Activated T-cell treated with anti-CD3 and anti-CD28 coated beads for 48 hours (primary cell): Measurements from ENCODE around the gene LATS2.

Source experiments
- DNase-seq: peaks from one replicate; pipeline ENCODE4 v3.0.0-alpha.2; 2020; ENCODE audit warnings: low read depth

The LATS2 gene

DNA sequence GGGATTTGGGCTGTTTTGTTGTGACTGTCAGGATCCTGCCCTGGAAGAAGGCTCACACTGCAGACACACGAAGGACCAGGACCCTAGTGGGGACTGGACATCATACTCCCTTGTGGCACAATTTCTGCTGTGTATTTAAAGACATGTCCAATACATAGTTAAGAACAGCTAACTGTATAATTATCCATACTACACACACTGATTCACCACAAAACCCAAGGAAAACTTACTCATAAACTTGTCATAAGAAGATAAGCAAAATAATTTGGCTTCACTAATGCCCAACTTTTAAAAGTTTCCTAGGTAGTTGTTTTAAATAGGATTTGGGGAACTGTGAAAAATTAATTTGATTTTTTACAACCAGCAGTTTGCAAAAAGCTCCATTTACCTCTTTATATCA, 46.1 kb downstream of the LATS2 start:
- no peak for DNase-seq

DNA sequence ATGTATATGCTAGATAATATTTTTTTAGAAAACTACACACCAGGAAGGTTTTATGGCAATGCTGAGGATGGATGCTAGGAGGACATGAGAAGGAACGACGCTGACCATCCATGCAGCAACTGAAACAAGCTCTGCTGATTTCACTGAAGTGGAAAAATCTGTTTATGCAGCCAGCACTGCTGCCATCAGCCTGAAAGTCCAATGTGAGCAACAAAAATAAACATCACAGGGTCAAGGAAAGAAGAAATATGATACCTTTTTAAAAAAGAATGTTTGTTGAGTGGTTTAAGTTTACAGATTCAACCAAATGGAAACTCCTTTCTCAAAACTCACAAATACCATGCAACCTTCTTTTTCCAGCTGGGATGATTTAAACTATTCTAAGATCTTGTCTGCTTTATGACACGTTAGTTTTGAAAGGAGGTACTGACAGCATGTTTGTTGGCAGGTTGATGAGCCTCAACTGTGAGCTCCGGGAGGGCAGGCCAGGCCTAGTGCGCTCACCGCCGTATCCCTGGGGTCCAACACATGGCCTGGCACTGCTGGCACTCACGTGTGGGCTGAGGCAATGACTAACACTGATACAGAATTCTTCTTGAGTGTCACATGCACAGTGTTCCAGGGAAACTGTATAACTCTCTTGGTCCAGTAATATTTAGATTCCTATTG, 46.8 kb downstream of the LATS2 start:
- DNase-seq, result no peak

DNA sequence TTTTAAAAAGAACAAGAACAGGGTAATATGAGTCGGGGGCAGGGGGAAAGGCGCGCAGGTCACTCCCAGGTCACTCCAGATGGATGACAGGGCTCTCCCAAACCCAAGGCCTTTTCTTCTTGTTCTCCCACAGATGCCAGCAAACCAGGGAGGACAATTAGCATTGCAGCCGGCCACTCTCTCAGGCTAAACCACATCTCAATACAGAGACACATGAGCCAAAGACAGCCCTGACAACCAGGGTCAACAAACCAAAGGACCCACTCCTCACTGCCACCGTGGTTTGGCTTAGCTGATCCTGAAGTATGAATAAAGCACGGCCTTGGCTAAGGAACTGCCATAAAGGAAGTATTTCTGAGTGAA, 47.3 kb downstream of the LATS2 start:
- no peak for DNase-seq

DNA sequence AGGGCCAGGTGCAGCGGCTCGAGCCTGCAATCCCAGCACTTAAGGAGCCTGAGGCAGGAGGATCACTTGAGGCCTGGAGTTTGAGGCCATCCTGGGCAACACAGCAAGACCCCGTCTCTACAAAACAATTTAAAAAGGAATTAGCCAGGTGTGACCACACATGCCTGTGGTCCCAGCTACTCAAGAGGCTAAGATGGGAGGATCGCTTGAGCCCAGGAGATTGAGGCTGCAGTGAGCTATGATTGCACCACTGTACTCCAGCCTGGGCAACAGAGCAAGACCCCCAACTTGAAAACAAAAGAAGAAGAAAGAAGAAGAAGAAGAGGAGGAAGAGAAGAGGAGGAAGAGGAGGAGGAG, 47.7 kb downstream of the LATS2 start:
- no peak for DNase-seq

DNA sequence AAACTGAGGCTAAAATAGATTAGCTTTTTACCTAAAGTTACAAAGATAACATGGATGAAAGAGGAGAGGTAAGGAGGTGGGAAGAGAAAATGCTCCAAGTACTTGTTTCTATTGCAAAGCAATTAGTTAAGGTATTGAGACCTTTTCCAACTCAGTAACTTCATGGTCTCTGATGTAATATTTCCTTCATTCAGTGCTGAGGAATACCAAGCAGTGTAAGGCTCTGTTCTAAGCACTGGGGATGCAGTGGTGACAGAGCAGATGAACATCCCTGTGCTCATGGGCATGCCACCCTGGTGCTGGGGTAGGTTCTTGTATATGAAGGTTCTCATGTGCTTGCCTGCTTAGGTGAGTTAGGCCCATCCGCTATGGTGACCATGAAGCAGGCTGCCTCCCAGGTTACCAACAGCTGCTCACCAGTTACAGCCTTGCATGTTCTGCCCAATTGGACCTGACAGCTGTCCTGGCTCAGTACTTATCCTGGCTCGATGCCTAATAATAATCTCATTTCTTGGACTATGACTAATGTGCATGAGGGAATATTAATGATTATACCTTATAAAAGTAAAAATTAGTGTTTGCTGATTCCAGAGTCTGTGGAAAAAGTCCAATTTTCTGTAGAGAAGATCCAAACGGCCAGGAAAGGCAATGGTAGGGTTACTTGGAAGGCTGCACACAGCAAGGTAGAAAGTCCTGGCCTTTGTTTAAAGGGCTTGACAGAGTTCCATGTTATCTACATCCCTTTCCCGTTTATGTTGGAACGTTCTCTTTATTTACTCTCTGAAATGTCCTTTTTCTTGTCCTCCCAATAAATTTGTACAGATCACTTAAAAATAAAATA, 48.3 kb downstream of the LATS2 start:
- no peak for DNase-seq

DNA sequence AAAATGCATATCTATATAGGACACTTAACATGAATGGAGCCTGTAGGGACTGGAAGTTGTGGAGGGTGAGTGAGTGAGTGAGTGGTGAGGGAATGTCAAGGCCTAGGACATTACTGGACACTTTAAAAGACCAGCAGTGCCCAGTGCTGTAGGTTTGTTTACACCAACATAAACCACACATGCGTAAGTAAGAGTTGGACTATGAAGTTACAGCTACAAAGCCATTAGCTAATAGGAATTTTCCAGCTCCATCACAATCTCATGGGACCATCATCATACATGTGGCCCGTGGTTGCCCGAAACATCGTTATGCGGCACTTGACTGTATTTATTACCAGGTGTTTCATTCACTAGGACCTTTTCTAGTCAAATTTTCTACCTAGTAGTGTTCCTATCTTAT, 49.2 kb downstream of the LATS2 start:
- DNase-seq, result no peak

DNA sequence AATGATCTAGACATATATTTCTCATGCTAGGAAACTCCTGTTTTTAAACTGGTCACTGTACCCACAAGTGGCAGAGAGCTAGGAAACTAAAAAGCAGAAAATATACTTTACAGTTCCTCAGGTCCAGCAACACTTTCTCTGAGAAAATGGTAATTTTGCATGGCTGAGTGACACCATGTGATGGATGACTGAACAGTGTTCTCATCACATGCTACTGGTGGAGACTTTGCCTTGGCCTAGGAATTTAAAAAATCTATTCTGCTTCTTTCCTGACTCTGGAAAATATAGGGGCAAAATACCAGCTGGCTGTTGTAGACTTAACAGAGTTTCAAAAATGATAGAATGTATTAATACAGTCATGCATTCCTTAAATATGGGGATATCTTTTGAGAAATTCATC, 50.0 kb downstream of the LATS2 start:
- no peak for DNase-seq

DNA sequence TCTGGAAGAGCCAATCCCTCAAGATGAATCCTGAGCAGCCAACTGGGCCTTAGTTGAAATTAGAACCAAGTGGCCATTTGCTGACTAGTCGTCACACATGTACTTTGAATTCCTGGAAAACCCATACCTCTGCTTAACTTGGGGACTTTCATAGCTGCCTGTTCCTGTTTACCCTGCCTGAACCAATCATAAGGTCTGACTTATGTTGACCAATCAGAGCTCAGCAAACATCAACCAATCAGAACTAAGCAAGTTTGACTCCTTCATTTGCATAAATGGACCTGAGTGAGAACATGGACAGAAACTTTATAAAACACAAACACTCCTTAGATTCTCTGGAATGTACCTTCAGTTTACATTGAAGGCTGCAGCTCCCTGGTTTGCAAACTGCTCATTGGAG, 50.8 kb downstream of the LATS2 start:
- DNase-seq, result no peak

DNA sequence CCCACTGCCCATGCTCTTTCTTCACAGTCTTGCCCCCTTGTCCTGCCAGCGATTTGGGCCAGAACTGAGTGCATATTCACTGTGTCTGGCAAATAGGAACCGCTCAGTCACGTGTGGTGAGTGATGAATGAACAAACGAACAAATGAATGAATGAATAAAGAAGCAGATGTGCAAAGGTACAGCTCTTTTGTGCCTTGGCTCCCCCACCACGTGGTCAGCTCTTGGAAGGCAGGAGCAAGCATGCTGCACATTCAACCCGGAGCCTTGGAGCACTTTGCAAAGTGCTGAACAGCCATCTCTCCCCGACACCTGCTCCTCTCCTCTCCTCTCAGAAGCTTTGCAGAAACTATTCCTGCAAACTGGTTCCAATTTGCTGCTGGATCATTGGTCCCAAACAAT, 52.4 kb downstream of the LATS2 start:
- no peak for DNase-seq

DNA sequence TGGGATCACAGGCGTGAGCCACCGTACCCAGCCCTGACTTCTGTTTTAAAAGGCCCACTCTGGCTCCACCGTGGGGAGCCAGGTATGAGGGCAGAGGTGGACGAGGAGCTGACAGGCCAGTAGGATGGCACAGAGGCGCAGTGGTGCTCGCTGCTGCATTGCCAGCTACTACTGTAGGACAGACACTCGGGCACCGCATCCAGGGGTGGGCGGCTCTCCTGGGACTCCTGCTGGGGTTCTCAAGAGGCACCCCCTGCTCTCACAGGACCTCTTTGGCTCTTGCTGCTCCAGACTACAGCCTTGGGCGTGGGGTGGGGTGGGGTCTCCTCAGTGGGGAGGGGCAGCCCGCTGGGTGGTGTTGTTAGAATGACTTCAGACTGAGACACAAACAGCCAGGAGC, 53.4 kb downstream of the LATS2 start:
- no peak for DNase-seq

DNA sequence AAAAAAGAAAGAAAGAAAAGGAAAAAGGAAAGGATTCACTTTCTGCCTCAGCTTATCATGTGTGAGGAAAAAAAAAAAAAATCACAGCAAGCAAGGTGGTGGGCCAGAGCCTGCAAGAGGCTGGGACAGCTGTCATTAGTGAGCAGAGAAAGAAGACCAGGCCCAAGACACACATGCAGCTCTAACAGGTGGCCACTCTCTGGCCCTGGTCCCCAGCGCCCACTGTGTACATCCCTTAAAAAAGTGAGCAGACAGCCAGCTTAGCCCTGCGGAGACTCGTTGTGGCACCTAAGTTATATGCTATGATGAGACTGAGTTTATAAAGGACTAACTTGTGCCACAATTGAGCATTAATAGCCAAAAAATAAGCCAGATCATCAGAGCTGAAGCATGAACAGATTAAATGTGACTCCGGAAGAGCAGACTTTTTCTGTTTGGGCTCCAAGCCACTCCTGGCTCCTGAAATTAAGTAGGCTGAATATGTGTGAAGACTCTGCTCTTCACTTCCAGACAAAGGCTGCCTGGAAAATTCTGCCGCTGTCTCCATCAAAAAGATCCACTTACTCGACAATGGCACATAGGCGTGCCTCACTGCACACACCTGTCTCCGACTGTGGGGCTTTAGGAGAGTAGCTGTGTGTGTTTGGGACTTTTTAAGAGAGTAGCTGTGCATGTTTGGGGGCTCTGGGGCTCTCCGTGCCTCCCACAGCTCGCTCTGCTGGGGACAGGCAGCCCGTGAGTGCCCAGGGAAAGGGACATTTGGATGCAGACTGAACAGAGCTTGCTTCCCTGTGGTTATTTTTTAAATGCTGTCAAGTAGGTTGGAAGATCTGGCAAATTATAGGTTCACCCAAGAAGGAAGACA, 55.0 kb downstream of the LATS2 start:
- DNase-seq, result no peak

DNA sequence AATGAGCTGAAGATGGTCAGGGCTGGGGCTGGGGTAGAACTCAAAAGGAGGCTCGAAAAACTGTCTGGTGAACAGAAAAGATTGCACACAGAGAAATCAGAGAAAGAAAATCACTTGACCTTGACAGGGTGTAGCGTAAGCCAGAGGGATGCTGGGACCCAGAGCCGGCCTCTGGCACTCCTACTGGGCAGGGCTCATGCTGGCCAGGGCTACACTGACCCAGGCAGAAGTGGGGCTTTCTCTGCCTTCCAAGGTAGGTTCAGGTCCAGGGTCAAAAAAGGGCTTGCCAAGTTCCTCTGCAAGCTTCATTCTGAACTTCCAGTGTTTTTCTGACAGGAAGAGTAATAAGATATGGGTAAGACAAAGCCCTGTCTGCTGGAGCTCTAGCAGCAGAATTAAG, 56.2 kb downstream of the LATS2 start:
- no peak for DNase-seq

DNA sequence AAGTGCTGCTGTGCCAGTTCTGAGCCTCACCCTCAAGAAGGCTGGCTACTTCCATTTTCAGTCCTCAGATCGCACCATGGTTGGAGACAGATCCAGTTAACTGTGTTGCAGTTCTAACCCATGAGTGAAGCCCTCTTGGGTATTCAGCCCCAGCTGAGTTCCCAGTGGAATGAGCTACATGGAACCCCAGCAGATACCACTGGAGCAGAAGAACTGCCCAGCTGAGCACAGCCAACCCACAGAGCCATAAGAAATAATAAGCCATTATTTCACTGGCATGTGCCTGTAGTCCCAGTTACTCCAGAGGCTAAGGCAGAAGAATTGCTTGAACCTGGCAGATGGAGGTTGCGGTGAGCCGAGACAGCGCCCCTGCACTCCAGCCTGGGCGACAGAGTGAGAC, 59.9 kb downstream of the LATS2 start:
- DNase-seq, result no peak

DNA sequence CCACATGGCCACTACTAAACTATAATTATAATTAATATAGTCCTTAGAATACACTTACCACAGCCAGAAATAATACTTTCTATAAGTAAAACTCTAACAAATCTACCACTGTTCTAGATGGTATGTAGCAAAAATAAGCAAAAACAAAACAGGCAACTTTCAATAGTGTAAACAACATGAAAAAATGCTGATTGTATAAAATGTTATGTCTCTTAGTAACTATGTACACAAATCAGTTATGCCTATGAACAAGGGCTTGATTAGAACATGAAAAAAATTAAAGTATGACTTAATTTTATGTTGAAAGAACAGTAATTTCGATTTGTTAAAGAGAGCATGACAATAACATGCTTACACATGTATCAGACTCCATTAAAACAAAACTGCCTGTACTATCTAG, 60.7 kb downstream of the LATS2 start:
- no peak for DNase-seq

DNA sequence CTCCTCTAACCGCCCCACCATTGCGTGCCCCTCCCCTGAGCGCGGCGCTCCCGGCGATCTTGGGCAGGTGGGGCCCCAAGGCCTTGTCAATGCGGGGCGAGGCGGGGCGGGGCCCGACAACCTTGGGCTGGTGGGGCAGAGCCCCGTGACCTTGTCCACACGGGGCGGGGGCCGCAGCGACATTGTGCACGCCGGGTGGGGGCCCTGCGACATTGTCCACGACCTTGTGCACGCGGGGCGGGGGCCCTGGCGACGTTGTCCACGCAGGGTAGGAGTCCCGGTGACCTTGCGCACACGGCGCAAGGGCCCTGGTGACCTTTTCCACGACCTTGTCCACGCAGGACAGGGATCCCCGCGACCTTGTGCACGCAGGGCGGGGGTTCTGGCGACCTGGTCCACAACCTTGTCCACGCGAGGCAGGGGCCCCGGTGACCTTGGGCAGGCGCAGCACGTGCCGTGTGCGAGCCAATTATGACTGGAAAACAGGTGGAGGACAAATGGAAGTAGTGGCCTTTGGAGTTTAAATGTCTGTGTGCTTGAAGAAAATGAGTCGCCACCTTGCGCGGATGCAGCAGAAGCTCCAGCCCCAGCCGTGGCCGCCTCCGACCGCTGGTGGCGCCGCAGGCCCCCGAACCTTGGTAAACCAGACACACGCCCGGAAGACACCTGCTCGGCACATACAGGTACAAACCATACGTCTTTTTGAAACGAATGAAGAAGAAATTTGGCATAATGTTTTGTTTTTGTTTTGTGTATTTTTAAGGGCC, 62.6 kb downstream of the LATS2 start:
- no peak for DNase-seq

DNA sequence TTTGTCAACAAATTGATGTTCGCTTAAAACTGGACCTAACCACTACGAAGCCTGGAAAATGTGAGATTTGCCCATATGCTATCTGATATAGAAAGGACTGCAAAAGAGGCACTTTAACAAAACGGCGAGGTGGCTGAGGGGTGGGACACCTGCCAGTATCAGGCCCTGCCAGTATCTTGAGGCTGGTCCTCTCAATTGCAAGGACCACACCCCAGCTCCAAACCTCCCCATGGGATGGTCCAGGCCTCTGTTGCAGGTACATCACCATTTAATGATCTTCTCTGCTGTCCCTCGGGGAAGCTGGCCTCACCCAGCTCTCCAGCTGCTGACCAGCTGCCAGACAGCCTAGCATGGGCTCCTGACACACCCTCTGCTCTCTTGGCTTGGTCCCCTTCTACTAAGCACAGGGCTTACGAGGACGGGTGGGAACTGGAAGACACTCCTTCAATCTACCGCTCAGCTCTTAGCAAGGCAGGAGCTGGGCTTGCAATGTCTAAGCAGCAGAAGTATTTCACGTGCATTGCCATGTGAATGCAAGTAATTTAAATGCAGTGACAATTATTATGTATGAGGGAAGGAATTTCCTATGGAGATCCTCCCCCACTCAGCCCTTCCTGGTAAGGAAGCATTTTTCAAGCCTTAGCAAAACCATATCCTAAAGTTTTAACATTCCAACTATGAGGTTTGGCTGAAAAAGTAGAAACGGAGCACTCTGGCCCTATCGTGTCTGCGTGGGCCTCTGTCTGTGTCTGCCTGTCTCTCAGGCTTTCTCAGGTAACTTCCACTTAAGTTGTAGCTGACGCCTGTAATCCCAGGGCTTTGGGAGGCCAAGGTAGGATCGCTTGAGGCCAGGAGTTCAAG, 63.9 kb downstream of the LATS2 start:
- no peak for DNase-seq

DNA sequence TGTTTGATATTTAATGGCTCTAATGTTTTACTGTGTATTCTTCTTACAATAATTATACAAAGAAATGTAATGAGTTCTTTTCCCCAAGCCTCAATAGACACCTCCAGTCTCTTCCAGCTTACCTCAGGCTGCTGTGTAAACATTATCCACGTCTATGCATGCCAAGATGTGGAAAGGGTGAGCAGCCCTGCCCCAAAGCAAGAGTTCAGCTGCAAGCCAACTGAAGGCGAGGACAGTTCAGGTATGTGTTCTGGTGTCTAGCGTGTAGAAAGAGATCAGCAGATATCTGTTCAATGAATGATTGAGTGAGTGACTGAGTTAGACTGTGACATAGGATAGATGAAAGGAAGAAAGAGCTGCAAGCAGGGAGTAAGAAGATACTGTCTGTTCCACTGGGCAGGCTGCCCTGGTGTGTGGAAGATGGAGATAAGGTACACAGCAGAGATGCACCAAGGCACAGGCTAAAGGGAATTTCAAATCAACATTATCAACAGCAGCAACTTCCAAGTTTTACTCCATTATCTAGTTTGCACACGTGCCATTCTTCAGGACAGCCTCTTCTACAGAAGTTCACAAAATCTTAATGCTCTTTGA, 66.0 kb downstream of the LATS2 start:
- no peak for DNase-seq

DNA sequence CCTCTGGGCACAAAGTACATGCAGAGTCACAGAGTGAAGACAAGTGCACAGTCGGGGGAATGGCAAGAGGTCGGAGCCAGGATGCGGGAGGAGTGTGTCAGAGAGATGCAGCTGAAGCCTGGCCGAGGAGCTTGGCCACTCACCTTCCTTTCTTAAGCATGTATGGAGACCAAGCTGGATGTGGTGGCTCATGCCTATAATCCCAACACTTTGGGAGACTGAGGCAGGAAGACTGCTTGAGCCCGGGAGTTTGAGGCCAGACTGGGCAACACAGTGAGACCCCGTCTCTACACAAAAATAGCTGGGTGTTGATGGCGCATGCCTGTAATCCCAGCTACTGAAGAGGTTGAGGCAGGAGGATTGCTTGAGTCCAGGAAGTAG, 67.0 kb downstream of the LATS2 start:
- DNase-seq, result no peak

DNA sequence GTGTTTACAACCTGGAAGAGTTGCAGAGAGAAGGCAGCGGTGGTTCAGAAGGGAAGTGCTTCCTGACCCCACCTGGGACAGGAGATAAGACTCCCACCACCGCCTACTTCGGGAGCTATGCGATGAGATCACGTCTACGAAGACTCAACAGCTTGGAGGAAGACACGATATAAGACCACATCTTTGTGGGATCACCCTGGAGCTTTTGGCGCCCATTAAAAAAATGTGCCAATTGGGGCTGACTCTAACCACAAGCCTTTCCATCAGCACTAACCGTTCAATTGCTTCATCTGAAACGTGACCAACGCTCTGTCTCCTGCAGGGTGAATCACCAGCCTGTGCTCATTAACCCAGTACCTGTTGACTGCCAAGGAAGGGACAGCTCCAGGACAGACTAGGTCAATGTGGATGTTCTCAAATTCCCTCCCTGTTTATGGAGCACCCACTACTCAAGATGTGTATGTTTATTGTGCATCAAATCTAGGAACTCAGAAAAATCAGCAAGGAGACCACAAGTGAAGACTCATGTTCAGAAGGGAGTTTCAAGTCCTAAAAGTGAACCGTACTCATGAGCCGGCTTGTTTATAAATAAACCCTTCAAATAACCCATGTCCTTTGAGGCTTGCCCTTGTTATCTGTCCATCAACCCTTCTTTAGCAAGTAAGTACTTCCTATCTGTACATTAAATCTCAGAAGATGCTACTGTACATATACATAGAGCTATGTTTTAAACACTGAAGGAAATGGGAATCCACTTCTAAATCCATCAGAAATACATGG, 67.5 kb downstream of the LATS2 start:
- no peak for DNase-seq

DNA sequence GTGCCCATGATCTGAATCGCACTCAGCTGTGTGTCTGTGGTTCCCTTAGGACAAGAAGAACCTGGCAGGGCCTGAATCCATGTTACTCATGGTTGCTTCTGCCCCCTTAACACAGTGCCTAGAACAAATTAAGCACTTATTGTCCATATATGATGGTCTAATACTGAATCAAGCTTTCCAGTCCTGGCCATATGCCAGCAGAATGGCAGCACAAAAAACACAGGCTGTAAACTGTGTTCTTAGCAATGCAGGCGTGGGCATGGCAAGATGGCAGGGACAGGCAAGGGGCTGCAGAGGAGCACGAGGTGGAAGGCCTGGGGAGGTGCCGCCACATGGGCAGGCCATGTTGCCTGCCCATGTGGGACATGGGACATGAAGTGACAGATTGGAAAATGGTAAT, 68.2 kb downstream of the LATS2 start:
- no peak for DNase-seq
